GM21825 (cell line): Measurements from ENCODE around the gene CCDC88B.

Experiments
- ATAC-seq: cut with Tn5 transposase; IDR thresholded peaks from one replicate; pipeline ENCODE4 v1.9.1; 2021; ENCODE audit warnings: mild to moderate bottlenecking, moderate library complexity; ENCODE audit not compliant: unreplicated experiment

CCDC88B gene

DNA sequence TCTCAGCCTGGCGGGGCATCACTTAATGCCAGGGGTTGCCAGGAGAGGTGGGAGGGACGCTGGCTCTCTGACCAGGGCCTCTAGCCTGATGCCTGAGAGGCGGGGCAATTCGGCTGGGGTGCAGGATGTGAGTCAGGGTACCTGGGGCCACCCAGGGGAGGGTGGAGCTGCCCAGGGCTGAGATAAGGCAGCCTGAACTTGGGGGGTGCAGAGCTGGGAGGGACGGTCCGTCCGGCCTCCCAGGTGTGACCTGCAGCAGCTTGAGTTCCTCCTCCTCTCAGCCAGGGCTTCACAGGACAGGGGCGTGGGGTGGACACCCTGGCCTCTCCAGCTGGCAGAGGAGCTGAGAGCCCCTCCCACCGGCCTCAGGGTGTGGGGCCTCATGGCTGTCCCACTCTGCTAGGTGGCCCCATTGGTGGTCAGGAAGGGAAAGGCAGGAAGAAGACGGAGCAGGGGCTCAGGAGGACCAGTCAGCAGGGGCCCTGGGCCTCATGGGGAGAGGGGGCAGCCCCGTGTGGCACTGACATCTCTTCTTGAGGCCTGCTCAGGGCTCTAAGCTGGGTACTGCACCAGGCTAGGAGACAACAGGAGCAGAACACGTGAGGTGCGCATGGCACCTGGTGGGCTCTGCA is 18.0 kb downstream of the CCDC88B start:
- ATAC-seq: no peak

- no peak for ATAC-seq
Observed at GRCh38 chr11:64358536-64358906, 18.5 kb downstream of the CCDC88B start.

GRCh38 chr11:64358907-64359711 is 19.1 kb downstream of the CCDC88B start, which contains the start of gene RPS6KA4:
Gene RPS6KA4 (plus strand): TSS chr11:64359162. CDS start chr11:64359236, 74 bp downstream.
- no peak for ATAC-seq

GRCh38 chr11:64359712-64360445 is 19.9 kb downstream of the CCDC88B start:
- ATAC-seq: no peak

DNA sequence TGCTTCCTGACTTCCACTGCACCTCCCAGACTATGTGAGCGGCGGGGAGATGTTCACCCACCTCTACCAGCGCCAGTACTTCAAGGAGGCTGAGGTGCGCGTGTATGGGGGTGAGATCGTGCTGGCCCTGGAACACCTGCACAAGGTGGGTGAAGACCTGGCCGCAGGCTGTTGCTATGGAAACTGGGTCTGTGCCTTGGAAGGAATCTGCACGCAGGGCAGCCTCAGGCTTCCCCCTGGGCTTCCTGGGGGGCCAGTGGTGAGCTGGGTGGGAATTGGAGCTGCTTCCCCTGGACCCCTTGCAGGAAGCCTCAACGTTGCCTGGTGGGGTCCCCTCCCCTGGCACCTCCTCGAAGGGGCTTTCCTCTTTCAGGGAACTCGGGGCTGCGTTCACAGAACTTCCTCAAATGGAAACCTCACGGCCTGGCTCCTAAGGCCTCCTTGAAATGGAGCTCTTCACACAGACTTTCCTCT is 20.5 kb downstream of the CCDC88B start:
- no peak for ATAC-seq

DNA sequence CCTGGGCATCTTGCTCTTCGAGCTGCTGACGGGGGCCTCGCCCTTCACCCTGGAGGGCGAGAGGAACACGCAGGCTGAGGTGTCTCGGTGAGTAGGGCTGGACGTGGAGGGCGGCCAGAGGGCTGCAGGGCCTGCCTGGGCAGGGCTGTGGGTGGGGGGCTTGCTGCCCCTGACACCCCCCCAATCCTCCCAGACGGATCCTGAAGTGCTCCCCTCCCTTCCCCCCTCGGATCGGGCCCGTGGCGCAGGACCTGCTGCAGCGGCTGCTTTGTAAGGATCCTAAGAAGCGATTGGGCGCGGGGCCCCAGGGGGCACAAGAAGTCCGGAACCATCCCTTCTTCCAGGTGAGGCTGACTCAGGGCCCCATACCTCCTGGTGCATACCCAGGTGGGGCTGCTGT is 21.7 kb downstream of the CCDC88B start:
- ATAC-seq: no peak

DNA sequence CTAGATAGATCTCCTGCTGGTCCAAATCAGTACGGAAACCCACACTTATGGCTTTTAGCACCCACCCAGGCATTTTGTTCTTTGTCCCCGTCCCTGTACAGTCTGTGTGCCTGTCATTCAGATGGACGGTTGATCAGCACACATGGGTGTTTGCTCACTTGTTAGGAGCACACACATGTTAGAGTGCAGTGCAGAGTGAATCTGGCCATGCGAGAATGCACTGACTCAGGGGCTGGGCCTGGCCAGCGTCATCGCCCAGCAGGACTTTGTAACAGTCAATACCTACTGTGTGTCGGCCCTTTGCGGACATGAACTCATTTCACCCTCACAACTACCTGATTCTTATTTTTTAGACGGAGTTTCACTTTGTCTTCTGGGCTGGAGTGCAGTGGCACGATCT is 22.3 kb downstream of the CCDC88B start:
- ATAC-seq: no peak

GRCh38 chr11:64364435-64364834 is 24.4 kb downstream of the CCDC88B start:
- ATAC-seq: no peak

DNA sequence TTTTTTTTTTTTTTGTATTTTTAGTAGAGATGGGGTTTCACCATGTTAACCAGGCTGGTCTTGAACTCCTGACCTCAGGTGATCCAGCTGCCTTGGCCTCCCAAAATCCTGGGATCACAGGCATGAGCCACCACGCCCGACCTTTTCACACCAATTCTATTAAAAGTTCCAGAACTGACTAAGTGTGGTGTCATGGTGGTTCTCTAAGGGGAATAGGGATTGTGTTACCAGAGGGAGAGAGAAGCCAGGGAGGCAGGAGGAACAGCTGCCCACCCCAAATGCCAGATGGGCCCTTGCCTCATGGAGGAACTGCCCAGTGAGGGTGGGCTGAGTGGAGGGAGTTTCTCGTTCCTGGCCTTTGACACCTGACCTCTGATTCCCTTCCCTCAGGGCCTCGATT is 24.9 kb downstream of the CCDC88B start:
- ATAC-seq: no peak

GRCh38 chr11:64366751-64367150 is 26.7 kb downstream of the CCDC88B start:
- no peak for ATAC-seq

DNA sequence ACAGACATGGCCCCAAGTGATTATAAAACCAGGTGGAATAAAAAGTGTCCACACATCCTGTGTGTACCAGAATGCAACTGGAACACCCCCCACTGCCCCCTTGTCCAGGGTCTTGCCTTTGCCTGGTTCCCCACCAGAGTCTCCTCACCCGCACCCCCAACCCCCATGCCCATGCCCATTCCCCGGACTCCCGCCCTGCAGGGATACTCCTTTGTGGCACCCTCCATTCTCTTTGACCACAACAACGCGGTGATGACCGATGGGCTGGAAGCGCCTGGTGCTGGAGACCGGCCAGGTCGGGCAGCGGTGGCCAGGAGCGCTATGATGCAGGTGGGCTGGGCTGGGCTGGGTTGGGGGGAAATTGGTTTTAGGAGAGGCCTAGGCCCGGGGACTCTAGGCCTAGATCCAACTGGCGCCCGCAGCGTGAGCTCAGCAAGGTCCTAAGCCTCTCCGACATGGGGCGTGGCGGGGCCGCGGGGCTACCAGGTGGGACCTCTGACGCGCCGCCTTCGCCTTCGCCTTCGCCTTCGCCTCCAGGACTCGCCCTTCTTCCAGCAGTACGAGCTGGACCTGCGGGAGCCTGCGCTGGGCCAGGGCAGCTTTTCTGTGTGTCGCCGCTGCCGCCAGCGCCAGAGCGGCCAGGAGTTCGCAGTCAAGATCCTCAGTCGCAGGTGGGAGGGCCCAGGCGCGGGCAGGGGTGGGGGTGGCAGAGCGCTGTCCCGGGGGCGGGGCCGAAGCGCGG is 28.1 kb downstream of the CCDC88B start:
- no peak for ATAC-seq

- ATAC-seq: no peak
Observed at GRCh38 chr11:64368673-64369074, 28.7 kb downstream of the CCDC88B start.

- ATAC-seq: no peak
Observed at GRCh38 chr11:64369440-64370421, 29.7 kb downstream of the CCDC88B start.

DNA sequence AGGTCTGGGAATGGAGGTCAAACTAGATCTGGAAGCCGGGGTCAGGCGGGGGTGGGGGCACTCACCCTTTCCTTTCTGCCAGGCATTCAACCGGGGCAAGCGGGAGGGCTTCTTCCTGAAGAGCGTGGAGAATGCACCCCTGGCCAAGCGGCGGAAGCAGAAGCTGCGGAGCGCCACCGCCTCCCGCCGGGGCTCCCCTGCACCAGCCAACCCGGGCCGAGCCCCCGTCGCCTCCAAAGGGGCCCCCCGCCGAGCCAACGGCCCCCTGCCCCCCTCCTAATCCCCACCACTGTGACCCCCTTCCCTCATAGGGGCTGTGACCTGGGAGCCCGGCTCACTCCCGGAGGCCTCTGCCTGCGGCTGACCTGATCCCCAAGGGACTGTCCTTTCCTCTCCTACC is 31.2 kb downstream of the CCDC88B start:
- no peak for ATAC-seq

- no peak for ATAC-seq
Observed at GRCh38 chr11:64372021-64372420, 32.0 kb downstream of the CCDC88B start.

- ATAC-seq: no peak
Observed at GRCh38 chr11:64372802-64373597, 33.0 kb downstream of the CCDC88B start.

GRCh38 chr11:64373598-64373974 is 33.6 kb downstream of the CCDC88B start:
- ATAC-seq: no peak

GRCh38 chr11:64376071-64376470 is 36.1 kb downstream of the CCDC88B start:
- ATAC-seq: no peak

DNA sequence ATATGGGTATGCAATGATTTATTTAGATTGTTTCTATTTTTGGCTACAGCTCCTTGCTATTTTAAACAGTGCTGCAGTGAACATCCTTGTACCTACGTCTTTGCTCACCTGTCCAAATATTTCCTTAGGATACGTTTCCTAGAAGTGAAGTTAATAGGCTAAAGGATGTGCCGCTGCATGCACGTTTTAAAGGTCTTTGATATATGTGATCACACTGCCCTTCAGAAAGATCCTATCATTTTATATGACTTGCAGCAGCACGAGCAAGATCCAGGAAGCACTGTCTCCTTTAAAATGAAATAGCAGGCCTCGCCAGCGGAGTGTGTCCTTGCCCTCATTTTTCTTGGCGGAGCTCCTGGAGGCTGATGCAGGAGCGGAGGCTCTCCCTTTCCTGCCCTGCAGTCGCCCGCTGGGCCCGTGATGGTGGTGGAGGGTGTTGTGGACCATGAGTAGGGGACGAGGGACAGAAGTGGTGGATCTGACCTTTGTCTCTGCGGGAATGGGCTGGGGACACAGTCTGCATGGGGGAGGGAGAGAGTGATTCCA is 38.4 kb downstream of the CCDC88B start:
- ATAC-seq: no peak
